NCI-H1092 treated with DMSO at 0.1 percent for 48 hours (cell line): ENCODE results near the gene GPR78.

Experiments
- DNase-seq: peaks from one replicate; lab custom pipeline; 2025; lab: John Stamatoyannopoulos, UW

GPR78 gene

DNA sequence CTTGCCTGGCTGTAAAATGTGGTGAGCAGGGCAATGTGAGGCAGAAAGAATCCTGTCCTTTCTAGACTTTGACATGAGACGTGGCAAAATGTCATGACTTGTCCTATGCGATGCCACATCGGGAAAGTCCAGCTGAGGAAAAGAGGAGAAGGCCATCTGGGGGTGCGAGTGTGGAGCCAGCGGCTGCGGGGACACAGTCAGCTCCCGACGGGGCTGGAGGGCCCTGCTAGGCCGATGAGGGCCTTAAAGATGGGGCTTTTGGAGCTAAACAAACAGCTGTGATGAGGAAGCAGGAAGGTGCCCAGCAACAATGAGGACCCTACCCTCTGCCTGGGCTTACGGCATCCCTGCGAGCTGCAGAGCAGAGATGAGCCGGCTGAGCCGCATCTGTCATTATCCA is 20.1 kb downstream of the GPR78 start:
- DNase-seq = no peak

GRCh38 chr4:8600686-8601085 is 20.5 kb downstream of the GPR78 start:
- DNase-seq = no peak

- no peak for DNase-seq
These were observed 20.9 kb downstream of the GPR78 start for GRCh38 chr4:8601086-8601485.

DNA sequence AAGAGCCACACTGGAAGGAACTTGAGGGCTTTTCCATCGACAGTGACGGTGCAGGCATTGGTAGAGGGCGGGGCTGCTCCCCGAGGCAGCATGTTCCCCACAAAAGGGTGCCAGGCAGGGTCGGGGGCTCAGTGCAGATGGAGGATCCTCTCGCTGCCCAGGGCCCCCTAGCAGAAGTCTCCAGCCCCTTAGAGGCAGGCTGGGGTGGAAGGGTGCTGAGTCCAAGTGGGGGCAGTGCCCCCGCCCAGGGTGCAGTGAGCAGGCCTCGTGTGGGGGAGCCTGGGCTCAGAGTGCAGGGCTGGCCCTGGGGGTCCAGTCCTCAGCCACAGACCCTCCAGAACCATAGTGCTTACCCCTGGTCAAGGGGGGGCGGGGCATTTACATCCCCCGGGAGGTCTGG is 21.4 kb downstream of the GPR78 start:
- no peak for DNase-seq

GRCh38 chr4:8602686-8603430 is 22.7 kb downstream of the GPR78 start:
- DNase-seq = no peak

- no peak for DNase-seq
These were observed 23.7 kb downstream of the GPR78 start for GRCh38 chr4:8603931-8604330.

GRCh38 chr4:8605289-8605688 is 25.1 kb downstream of the GPR78 start:
- DNase-seq = no peak

GRCh38 chr4:8606476-8606875 is 26.3 kb downstream of the GPR78 start:
- DNase-seq = no peak

DNA sequence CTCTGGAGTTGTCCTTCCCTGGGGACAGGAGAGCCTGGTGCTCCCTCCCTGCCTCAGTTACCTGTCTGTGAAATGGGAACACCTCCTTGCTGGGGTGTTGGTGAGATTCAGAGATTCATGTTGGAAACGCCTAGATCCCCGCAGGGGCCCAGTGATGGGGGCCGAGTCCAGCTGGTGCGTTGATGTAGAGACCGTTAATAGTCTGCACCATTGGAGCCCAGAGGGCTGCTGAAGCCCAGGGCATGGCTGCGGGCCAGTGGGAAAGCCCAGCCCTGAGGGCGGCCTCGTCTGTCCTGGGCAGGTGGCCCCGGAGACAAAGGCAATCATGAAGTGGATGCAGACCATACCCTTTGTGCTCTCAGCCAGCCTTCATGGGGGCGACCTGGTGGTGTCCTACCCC is 26.8 kb downstream of the GPR78 start:
- DNase-seq = no peak

- peak; percentile 20 for DNase-seq
These were observed 27.6 kb downstream of the GPR78 start for GRCh38 chr4:8607603-8608481.

- no peak for DNase-seq
These were observed 28.7 kb downstream of the GPR78 start for GRCh38 chr4:8608714-8609391.

GRCh38 chr4:8609406-8609805 is 29.2 kb downstream of the GPR78 start:
- no peak for DNase-seq

GRCh38 chr4:8609824-8610350 is 29.7 kb downstream of the GPR78 start:
- DNase-seq = no peak

DNA sequence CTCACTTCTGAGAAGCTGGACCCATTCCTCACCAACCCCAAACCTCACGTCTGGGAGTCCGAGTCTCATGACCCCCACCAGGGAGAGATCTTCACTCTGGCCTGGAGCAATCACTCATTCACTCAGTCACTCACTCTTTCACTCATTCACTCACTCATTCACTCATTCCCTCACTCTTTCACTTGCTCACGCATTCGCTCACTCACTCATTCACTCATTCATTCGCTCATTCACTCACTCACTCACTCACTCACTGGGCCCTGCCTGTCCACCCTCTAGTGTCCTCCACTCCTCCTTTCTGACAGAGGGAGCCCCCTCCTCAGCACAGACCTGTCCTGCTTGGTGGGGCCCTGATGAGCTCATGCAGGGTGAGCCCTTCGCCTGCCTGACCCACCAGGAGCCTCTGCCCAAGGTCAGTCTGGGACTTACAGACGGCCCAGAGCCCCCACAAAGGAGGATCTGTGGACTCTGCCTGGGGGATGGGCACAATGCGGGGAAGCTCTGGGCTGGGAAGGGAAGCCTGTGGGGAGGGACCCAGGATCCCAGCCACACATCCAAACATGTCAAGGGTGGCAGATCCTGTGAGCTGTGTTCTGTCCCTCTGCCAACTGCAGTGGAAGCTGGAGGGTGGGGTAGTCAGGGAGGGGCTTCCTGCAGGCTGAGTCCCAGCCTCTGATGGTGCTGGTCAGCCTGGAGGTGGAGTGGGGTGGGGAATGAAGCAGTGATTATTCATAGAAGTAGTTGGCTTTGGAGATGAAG is 30.8 kb downstream of the GPR78 start:
- DNase-seq = no peak

GRCh38 chr4:8612646-8613045 is 32.5 kb downstream of the GPR78 start:
- DNase-seq = no peak

- no peak for DNase-seq
These were observed 33.5 kb downstream of the GPR78 start for GRCh38 chr4:8613421-8614364.

- DNase-seq = no peak
These were observed 34.4 kb downstream of the GPR78 start for GRCh38 chr4:8614365-8615193.

GRCh38 chr4:8615366-8615765 is 35.2 kb downstream of the GPR78 start:
- no peak for DNase-seq

DNA sequence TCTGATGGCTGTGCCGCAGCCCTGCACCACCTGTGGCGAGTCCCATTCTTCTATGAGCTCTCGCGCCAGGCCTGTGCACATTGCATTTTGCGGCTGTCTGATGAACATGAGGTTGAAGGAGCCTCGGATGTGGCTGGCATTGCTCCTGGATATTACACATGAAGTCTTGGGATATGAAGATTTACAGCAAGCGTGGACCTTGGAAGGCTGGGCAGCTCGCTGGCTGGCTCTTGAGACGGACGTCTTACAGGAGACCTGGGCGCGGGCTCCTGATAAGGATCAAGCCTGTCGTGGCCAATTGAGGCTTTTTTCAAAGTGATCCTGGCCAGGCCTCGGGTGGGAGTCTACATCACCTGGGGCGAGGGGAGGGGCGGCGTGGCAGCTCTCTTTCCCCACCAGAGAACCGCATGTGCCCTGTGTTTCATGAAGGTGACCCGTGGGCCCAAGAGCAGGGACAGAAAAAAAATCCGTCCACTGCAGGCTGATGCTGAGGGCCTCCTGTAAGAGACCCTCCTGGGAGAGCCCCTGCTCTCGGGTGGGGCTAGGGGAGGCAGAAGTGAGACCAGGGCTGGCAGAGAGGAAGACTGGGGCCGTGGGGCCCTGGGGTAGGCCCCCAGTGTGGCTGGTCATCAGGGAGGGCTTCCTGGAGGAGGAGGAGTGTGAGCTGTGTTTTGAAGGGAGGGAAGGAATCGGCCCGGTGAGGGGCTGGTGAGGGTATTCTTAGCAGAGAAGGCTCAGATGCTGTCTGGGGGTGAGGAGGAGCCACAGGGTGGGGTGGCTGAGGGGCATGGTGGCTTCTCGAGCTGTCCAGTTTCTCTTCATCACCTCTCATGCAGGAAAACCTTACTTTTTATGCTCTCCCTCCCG is 36.0 kb downstream of the GPR78 start:
- no peak for DNase-seq
